B cell (primary cell): Measurements from ENCODE around the gene ECHDC3. TPM values are rescaled to one million over a fixed set of nuclear protein-coding genes. Genes with fewer than 3 reads are reported as not detected.

Experiments
- ATAC-seq: fragments of 200-7000 bp; cut with Tn5 transposase; one replicate; pipeline ENCODE4 v1.10.0; 2021; ENCODE audit warnings: low read depth, mild to moderate bottlenecking, moderate number of reproducible peaks, moderate library complexity
- CTCF ChIA-PET: fragments of 350-600 bp; sonication (Branson Sonifier 250); formaldehyde crosslinking; loops from one replicate; lab custom pipeline; 2021; ENCODE audit warnings: antibody characterized with exemption, inconsistent platforms; lab: Charles Lee
- POLR2A ChIA-PET: fragments of 350-600 bp; sonication (Branson Sonifier 250); formaldehyde crosslinking; loops from one replicate; lab custom pipeline; 2021; ENCODE audit warnings: antibody characterized with exemption; lab: Charles Lee
- DNase-seq: peaks from one replicate; pipeline ENCODE4 v3.0.0; 2013
- H2AFZ ChIP-seq: 2 replicates; pipeline ENCODE4 v1.6.1; 2012; ENCODE audit warnings: mild to moderate bottlenecking, low read depth, low read length; ENCODE audit not compliant: insufficient read depth, poor library complexity, severe bottlenecking
- H3K27ac ChIP-seq, 2 donors: 1 replicate in 1 of 2; 2 replicates in 1 of 2; pipeline ENCODE4 v1.5.1; 2012 to 2013; ENCODE audit warnings: low read length in 2 of 2, mild to moderate bottlenecking in 2 of 2, moderate library complexity in 1 of 2
- H3K27me3 ChIP-seq, 4 experiments: fragments of 200-600 bp in 1 of 4; sonication (generic) in 1 of 4; replicated peaks in 1 of 4; 1 replicate in 2 of 4; 2 replicates in 2 of 4; pipeline versions ENCODE4 v1.6.1 to v1.7.0; 2013 to 2016; ENCODE audit warnings: low read length in 3 of 4, mild to moderate bottlenecking in 2 of 4, mixed read lengths in 1 of 4, moderate library complexity in 1 of 4; ENCODE audit not compliant: insufficient read depth in 4 of 4, control insufficient read depth in 3 of 4; ENCODE audit errors: control extremely low read depth in 1 of 4
- H3K36me3 ChIP-seq, 2 experiments: replicated peaks in 1 of 2; 1 replicate in 1 of 2; 2 replicates in 1 of 2; pipeline versions ENCODE4 v1.6.1 to v1.7.1; 2013; ENCODE audit warnings: low read length in 1 of 2; ENCODE audit not compliant: insufficient read depth in 2 of 2, control insufficient read depth in 1 of 2; ENCODE audit errors: control extremely low read depth in 1 of 2, extremely low read depth in 1 of 2
- H3K4me1 ChIP-seq, 2 donors: fragments of 200-600 bp in 1 of 2; sonication (generic) in 1 of 2; 1 replicate in 1 of 2; 2 replicates in 1 of 2; pipeline versions ENCODE4 v1.5.1 to v1.6.1; 2013 to 2017; ENCODE audit warnings: low read length in 2 of 2; ENCODE audit not compliant: control insufficient read depth in 2 of 2, insufficient read depth in 2 of 2
- H3K4me2 ChIP-seq: replicated peaks from 2 replicates; pipeline ENCODE3; 2012; ENCODE audit warnings: mild to moderate bottlenecking, low read depth, low read length; ENCODE audit not compliant: poor library complexity, severe bottlenecking
- H3K4me3 ChIP-seq, 5 experiments: fragments of 200-600 bp in 1 of 5; sonication (generic) in 1 of 5; 1 replicate in 3 of 5; 2 replicates in 2 of 5; pipeline versions ENCODE4 v1.5.1 to v1.7.0; 2011 to 2016; ENCODE audit warnings: low read length in 4 of 5, mild to moderate bottlenecking in 4 of 5, low read depth in 2 of 5, control low read depth in 1 of 5, moderate library complexity in 1 of 5; ENCODE audit not compliant: insufficient read depth in 1 of 5; ENCODE audit errors: control extremely low read depth in 1 of 5, extremely low read depth in 1 of 5
- H3K79me2 ChIP-seq: fragments of 200-600 bp; sonication (generic); one replicate; pipeline ENCODE4 v1.6.0; 2016; ENCODE audit warnings: low read length; ENCODE audit not compliant: control insufficient read depth, insufficient read depth
- H3K9ac ChIP-seq: fragments of 200-600 bp; sonication (generic); 2 replicates; pipeline ENCODE4 v1.6.1; 2017; ENCODE audit warnings: mild to moderate bottlenecking, low read length, moderate library complexity
- H3K9me3 ChIP-seq, 3 donors: one replicate each; pipeline versions ENCODE4 v1.6.1 to v1.7.1; 2013; ENCODE audit warnings: low read length in 2 of 3; ENCODE audit not compliant: control insufficient read depth in 2 of 3, insufficient read depth in 1 of 3; ENCODE audit errors: control extremely low read depth in 1 of 3
- H4K20me1 ChIP-seq: 2 replicates; pipeline ENCODE4 v1.6.0; 2012; ENCODE audit warnings: mild to moderate bottlenecking, low read length; ENCODE audit not compliant: insufficient read depth, control insufficient read depth, poor library complexity, severe bottlenecking
- H3K27ac Mint-ChIP-seq: one replicate; pipeline ENCODE4 v1.8.0; 2021; ENCODE audit warnings: mixed read lengths
- H3K27me3 Mint-ChIP-seq: one replicate; pipeline ENCODE4 v1.8.0; 2021; ENCODE audit warnings: mixed read lengths
- H3K4me1 Mint-ChIP-seq: one replicate; pipeline ENCODE4 v1.8.0; 2021; ENCODE audit warnings: mixed read lengths
- H3K4me3 Mint-ChIP-seq: one replicate; pipeline ENCODE4 v1.8.0; 2021; ENCODE audit warnings: mixed read lengths
- H3K9me3 Mint-ChIP-seq: one replicate; pipeline ENCODE4 v1.8.0; 2022; ENCODE audit warnings: mixed read lengths; ENCODE audit not compliant: insufficient read depth
- CTCF ChIP-seq: fragments of 200-600 bp; IDR thresholded peaks from one replicate; pipeline ENCODE4 v1.8.0; 2022; ENCODE audit warnings: antibody characterized with exemption, mild to moderate bottlenecking
- EZH2 ChIP-seq: IDR thresholded peaks from 2 replicates; pipeline ENCODE4 v1.6.1; 2012; ENCODE audit warnings: borderline replicate concordance, low read depth, mild to moderate bottlenecking, moderate library complexity, low read length; ENCODE audit not compliant: insufficient read depth, poor library complexity, severe bottlenecking
- WGBS: methylation state at CpG from one replicate; pipeline ENCODE4 v1.1.5; 2013; ENCODE audit warnings: missing lambda C conversion rate; ENCODE audit not compliant: insufficient coverage; 5-methylcytosine and 5-hydroxymethylcytosine counted together
- intact Hi-C: fragments of 100-400 bp; cut with micrococcal nuclease; formaldehyde crosslinking; loops from one replicate; pipeline ENCODE4 v1.10.0; 2022
- polyA plus RNA-seq: library from polyadenylated mRNA; depleted of rRNA; stranded (reverse); fragments of >200 nt; gene quantifications from 2 replicates; pipeline ENCODE4 v1.2.3, GENCODE V29; 2012
- total RNA-seq, 2 donors: library from RNA; stranded (reverse); fragments of 120-200 nt in 1 of 2; gene quantifications; 1 replicate in 1 of 2; 2 replicates in 1 of 2; pipeline versions ENCODE4 v1.2.3 to v1.2.4, GENCODE V29; 2013 to 2022

Gene ECHDC3
- total and polyA plus RNA-seq, 2 donors (not counting 1 experiment from before 2014, with no cell fraction given) = 3.9 to 9.6 TPM

GRCh38 chr10:11713963-11714362 is 28.2 kb upstream of the ECHDC3 start:
- Histone ChIP-seq H2AFZ (no peak overlapping the region), H3K9me3 (peaks cover 0 to 9% (median 4%) of the 10 kb centered on the region in 3 donors), H4K20me1 (no peaks in the 10 kb centered on the region), H3K9ac (no peak overlapping the region), H3K4me2 (no peak overlapping the region), H3K79me2 (peaks cover 8% of the 10 kb centered on the region), H3K27ac (no peak overlapping the region), H3K4me1 (peaks cover 43 to 63% of the 10 kb centered on the region in 2 donors), H3K27me3 (no peaks in the 10 kb centered on the region), H3K4me3 (no peak overlapping the region), H3K36me3 (no peaks in the 10 kb centered on the region)
- Mint-ChIP-seq H3K4me3 (no peak overlapping the region), H3K9me3 (peaks cover 2% of the 10 kb centered on the region), H3K4me1 (peaks cover 55% of the 10 kb centered on the region), H3K27me3 (no peaks in the 10 kb centered on the region), H3K27ac (no peak overlapping the region)
- intact Hi-C loops = no loop called here
- 95% methylated on average over 8 of the region's 10 CpGs for WGBS
- DNase-seq (no peak), ATAC-seq (no peak)
- ChIA-PET POLR2A (interaction anchor here (1.2 kb wide), 1 partner anchor 11 kb away, joined by 3 read pairs; no protein-coding TSS in a partner anchor), CTCF (interaction anchor here (0.8 to 1.6 kb wide), 4 partner anchors 15 to 198 kb away, joined by 3 to 6 read pairs (median 5); no protein-coding TSS in a partner anchor)
- TF ChIP-seq CTCF (no peak), EZH2 (no peak)

GRCh38 chr10:11714750-11715365 is 27.3 kb upstream of the ECHDC3 start:
- H3K9me3 ChIP-seq = peaks cover 0 to 9% (median 4%) of the 10 kb centered on the region in 3 donors
- peaks cover 46 to 68% of the 10 kb centered on the region in 2 donors for H3K4me1 ChIP-seq
- Mint-ChIP-seq H3K9me3 (peaks cover 2% of the 10 kb centered on the region), H3K27me3 (no peaks in the 10 kb centered on the region), H3K27ac (no peak overlapping the region), H3K4me3 (no peak overlapping the region), H3K4me1 (peaks cover 60% of the 10 kb centered on the region)
- H3K27me3 ChIP-seq = no peaks in the 10 kb centered on the region
- H4K20me1 ChIP-seq = no peaks in the 10 kb centered on the region
- 92% methylated on average over 8 of the region's 9 CpGs for WGBS
- no peak overlapping the region for H3K27ac ChIP-seq
- H3K4me3 ChIP-seq = no peak overlapping the region
- H3K4me2 ChIP-seq = no peak overlapping the region
- no peak for TF ChIP-seq CTCF
- no peak overlapping the region for H3K9ac ChIP-seq
- H3K79me2 ChIP-seq = no peaks in the 10 kb centered on the region
- CTCF ChIA-PET = interaction anchor here (0.8 to 2.3 kb wide), 5 partner anchors 14 to 199 kb away, joined by 3 to 10 read pairs (median 5); no protein-coding TSS in a partner anchor
- POLR2A ChIA-PET = interaction anchor here (0.6 to 1.2 kb wide), 5 partner anchors 10 to 541 kb away, joined by 3 to 4 read pairs (median 3); no protein-coding TSS in a partner anchor
- no peak for ATAC-seq
- H3K36me3 ChIP-seq = no peaks in the 10 kb centered on the region
- intact Hi-C loops = loop anchor here (5.0 kb wide), 1 partner anchor 53 kb away; no protein-coding TSS in a partner anchor
- no peak for DNase-seq
- no peak overlapping the region for H2AFZ ChIP-seq
